GM04503 (cell line): Measurements from ENCODE around the gene GDF7.

ENCODE experiments used
- DNase-seq: peaks from one replicate; pipeline ENCODE4 v3.0.0-alpha.2; 2012; ENCODE audit warnings: low read depth

The GDF7 gene

DNA sequence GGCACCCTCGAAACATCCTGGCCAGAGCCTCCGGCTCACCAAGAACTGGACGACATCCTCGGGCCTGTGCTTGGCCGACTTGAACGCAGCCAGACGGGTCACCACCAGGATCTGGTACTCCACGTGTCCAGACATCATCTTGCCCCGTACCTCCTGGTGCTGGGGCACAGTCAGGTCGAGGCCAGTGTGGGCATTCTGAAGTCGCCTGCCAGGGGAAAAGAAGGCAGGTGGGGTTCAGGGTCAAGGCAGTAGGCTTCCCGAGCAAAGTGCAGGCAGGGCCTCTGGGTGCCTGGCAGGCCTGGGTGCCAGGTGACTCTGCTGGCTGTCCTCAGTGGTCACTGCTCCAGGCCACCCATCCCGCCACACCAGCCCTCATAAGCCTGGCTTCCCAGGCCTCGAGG, 21.6 kb upstream of the GDF7 start:
- DNase-seq: no peak

- DNase-seq: no peak
Observed at GRCh38 chr2:20645761-20646160, 21.2 kb upstream of the GDF7 start.

DNA sequence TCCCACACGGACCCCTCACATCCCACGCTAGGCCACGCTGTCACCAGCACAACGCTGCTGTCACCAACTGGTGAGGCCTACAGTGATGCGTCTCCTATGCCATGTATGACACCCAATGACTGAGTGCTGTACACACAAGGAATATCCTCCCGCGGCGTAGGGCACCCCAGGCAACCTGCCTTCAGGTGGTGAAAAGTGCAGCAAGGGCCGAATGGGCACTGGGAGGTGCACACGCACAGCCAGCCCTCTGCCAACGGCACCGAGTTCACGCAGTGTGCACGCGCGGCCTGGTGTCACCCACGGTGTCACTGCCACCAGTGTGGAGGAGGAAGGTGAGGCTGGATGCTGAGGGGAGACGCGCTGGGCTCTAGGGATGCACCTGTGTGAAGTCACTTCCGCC, 20.5 kb upstream of the GDF7 start:
- DNase-seq: no peak

DNA sequence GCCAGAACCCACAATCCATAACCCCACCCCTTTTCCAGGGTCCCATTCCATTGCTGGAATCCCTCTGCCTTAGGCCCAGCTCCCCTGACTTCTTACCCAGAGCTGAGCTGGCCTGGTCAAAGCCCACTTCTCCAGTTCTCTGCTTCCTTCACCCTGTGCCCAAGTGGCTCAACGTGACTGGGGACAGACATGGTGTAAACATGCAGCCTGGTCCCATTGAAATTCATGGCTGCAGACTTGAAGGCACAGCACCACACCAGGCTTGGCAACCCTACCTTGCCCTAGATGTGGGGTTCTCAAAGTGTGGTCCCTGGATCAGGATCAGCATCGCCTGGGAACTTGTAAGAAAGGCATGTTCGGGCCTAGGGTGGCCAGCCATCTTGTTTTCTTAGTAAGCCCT, 19.7 kb upstream of the GDF7 start:
- no peak for DNase-seq

DNA sequence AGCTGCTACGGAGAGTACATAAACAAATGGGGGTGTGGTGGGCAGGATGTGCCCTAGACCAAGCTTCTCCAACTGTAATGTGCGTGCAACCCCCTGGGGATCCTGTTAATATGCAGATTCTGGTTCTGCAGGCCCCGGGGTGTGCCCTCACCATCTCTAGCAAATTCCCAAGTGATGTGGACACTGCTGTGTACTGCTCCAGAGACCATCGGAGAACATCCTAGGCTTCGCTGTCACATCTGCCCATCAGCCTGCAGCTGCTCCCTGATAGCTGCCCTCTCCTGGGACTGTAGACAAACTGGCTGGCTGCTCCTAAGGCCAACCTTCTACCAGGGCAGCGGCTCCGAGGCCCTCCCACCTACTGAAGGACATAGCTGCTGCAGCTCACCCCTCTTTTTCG, 19.2 kb upstream of the GDF7 start:
- DNase-seq: no peak

DNA sequence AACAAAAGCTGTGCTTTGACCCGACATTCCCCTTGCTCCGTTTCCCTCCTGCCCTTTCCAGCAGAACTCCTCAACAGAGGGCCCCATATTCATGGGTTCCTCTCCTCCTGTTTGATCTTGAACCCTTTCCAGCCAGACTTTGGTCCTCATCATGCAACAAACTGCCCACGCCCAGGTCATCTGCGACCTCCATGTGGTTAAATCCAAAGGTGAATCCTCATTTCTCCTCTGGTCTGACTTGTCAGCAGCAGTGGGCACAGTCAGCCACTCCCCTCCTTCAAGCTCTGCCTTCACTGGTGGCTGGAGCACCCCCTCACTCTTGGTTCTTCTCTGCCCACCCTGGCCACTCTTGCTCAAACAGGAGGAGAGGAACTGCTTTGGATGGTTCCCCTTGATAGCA, 18.7 kb upstream of the GDF7 start:
- DNase-seq: no peak

GRCh38 chr2:20648831-20649230, 18.1 kb upstream of the GDF7 start:
- no peak for DNase-seq

- no peak for DNase-seq
Observed at GRCh38 chr2:20649576-20649975, 17.4 kb upstream of the GDF7 start.

GRCh38 chr2:20649976-20650375, 17.0 kb upstream of the GDF7 start:
- no peak for DNase-seq

- DNase-seq: no peak
Observed at GRCh38 chr2:20650393-20650876, 16.5 kb upstream of the GDF7 start.

GRCh38 chr2:20650877-20651730, 15.8 kb upstream of the GDF7 start, which contains the start of gene HS1BP3:
HS1BP3 (minus strand) TSS chr2:20651098; CDS start chr2:20651063, 35 bp downstream.
- DNase-seq: no peak

- no peak for DNase-seq
Observed at GRCh38 chr2:20651731-20652099, 15.2 kb upstream of the GDF7 start.

DNA sequence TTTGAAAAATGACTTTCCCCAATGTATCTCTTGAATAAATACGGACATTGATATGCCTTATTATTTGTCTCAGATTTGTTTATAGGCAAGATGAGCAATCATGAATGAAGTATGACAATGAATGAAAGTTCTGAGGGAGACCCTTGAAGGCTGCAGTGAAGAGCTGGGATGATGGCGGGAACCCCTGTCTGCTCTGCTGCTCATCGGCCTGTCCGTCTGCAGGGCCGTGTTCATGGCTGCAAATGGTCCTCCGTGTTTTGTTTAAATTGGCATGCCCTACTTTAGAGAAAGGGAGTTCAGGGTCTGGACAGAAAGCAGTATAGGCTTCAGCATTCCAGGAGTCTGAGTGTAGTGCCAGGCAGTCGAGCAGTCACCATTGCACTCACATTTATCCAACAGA, 14.8 kb upstream of the GDF7 start:
- DNase-seq: no peak

- DNase-seq: no peak
Observed at GRCh38 chr2:20652673-20653575, 14.0 kb upstream of the GDF7 start.

GRCh38 chr2:20653695-20654534, 13.0 kb upstream of the GDF7 start:
- DNase-seq: no peak

DNA sequence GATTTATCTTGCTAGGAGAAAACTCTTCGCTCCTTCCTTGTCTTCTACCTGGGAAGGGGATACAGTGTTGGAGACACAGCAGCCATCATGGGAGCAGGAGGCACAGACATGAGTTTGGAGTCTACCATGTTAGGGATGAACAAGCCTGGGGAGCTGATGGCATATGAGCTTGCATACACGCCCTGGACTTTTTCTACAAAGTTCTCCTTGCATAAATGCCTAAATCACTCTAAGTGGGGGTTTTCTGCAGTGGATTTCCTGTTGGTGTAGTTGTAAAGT, 12.5 kb upstream of the GDF7 start:
- no peak for DNase-seq

GRCh38 chr2:20656561-20656960, 10.4 kb upstream of the GDF7 start:
- no peak for DNase-seq

DNA sequence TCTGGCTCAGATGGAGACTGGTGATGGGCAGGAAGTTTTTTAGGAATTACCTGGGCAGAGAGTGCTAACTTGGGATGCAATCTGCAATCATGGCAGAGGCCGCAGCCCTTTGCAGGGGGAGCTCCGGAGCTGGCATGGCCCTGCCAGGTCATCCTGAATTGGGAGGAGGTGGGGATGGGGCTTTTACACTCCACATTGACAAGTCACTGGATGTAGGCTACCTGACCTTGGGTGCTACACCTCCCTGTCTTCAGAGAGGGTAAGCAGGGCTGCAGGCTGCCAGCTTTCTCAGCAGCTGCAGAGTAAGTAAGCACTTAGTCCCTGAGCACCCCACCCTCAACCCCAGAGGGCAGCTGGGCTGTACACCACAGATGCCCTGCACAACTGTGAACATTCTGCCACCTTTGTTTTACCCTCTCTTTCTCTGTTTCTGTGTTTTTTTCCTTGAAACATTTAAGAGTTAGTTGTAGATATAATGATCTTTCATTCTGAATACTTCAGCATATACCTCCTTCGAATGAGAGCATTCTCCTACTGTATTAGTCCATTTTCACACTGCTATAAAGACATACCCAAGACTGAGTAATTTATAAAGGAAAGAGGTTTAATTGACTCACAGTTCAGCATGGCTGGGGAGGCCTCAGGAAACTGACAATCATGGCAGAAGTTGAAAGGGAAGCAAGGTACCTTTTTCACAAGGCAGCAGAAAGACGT, 9.3 kb upstream of the GDF7 start:
- no peak for DNase-seq

GRCh38 chr2:20660506-20661420, 6.2 kb upstream of the GDF7 start:
- DNase-seq: no peak
